AG20443 (cell line): ENCODE results near the gene PPP2R1B.
A peak's percentile ranks its signal among the peaks of the same experiment; 100 is the strongest.
"Not testable (repeated sequence)": the region's sequence is repeated elsewhere in the genome, so short reads cannot be mapped to it uniquely, and the experiment has no call there.

Experiments used
- DNase-seq: peaks from one replicate; pipeline ENCODE4 v3.0.0; 2012; ENCODE audit warnings: low spot score, mixed read lengths

PPP2R1B gene

DNA sequence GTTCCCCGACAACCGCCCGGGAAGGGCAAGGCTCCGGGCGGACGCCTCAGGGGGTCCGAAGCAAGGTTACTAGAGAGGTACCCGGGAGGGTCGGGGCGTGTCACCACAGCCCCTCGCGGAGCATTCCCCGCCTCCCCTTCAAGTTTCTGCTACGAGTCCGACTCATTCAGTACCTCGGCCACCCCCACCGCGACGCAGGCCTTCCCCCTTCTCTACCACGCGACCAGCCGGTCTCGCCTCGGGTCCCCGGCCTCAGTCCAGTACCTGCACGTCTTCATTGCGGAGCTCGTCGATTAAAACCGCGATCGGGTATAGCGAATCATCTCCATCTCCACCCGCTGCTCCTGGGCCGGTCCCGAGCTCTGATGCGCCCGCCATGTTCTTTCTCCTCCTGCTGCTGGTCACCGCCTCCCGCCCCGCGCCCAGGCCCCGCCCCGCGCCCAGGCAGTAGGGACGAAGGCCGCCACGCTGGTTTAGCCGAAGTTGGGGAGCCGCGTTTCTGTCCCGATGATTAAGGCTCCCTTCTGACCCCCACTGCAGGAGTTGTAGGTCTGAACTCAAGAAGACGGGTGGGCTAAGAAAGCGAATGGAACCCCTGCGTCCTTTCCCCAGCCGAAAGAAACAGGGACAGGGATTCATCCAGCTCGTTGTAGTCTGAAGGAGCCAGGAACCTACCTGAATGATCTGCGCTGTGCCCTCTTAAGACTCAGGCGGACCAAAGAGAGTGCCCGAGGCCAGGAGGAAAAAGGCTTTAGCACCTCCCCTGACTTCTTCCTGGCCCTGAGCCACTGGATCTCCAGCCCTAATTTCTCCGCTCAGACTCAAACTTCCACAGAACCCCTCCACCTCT, at the start of gene PPP2R1B:
TSS of gene PPP2R1B (minus strand) at position 406 of the 850 bp plus-strand sequence. CDS start at position 378, 28 bp downstream.
- peak; percentile 98 for DNase-seq

DNA sequence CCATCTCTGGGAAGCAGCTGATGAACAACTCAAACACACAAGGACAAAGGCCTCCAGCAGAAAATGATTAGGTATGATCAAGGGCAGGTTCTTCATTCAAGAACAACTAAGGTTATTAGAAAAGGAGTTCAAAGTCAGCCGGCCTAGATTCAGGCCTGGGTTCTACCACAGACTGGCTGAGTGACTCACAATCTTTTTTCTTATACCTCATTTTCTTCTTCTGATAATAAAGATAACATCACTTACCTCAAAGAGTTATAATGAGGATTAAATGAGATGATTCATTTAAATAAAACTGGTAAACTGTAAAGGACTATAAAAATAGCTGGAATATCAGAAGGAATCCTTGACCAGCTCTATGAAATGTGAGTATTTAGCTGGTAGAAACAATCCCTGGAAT, 49.3 kb upstream of the PPP2R1B start:
- DNase-seq, result no peak

DNA sequence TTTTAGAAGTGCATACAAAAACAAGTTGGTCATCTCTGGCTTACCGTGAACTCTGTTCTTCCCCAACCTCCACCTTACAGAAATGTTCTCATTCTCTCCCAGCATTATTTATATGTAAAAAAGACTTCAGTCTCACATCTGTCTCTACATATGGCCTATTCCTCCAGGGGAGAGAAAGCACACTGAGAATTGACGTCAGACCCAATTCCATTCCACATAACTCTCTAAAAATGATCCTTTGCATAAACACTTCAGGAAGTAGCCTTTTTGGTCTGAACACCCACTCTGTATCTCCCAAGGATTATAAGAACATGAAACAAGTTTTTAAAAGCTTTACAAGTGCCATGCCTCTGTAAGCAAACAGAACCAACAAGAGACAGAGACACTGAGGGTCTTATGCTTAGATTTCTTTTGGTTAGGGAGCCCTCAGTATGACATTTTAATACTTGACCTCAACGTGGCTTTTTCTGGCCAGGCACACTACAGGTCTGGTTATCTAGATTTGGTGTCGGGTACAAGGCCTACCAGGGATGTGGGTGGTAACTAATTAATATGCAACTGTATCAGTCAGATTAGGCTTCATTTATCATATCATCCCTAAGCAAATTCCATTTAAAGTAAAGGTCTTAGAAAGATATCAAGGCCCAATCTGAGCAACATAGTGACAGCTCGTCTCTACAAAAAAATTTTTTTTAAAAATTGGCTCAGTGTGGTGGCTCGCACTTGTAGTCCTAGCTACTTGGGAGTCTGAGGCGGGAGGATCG, 48.5 kb upstream of the PPP2R1B start:
- DNase-seq, result no peak

DNA sequence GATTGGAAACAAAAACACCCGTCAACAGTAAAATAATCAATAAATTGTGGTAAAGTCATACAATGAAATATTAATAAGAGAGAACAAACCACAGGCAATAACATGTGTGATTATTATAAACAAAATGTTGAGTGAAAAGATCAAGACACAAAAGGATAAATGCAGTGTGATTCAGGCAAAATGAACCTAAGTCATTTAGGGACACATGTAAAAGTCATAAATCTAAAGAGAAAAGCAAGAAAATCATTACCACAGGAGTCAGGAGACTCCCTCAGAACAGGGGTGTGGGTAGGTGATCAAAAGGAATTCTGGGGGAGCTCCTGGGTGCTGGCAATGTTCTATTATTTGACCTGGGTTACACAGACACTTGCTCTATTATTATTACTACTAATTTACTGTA, 47.9 kb upstream of the PPP2R1B start:
- DNase-seq, result no peak

DNA sequence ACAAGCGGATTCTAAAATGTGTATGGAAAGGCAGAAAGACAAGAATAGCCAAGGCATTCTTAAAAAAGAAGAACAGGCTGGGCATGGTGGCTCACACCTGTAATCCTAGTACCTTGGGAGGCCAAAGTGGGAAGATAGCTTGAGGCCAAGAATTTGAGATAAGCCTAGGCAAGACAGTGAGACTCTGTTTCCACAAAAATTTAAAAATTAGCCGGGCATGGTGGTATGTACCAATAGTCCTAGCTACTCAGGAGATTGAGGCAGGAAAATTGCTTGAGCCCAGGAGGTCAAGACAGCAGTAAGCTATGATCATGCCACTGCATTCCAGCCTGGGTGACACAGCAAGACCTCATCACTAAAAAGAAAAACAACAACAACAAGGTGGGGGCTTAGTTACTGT, 46.0 kb upstream of the PPP2R1B start:
- no peak for DNase-seq

DNA sequence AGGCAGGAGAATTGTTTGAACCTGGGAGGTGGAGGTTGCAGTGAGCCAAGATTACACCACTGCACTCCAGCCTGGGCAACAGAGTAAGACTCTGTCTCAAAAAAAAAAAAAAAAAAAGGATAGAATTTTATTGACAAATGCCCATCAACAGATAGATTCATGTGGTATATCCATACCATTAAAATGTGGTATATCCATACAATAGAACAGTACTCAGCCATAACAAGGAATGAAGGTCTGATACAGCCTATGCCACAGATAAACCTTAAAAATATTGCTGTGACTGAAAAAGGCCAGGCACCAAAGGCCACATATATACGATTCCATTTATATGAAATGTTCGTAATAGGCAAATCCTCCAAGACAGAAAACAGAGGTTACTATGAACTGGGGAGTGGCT, 45.3 kb upstream of the PPP2R1B start:
- DNase-seq, result no peak

DNA sequence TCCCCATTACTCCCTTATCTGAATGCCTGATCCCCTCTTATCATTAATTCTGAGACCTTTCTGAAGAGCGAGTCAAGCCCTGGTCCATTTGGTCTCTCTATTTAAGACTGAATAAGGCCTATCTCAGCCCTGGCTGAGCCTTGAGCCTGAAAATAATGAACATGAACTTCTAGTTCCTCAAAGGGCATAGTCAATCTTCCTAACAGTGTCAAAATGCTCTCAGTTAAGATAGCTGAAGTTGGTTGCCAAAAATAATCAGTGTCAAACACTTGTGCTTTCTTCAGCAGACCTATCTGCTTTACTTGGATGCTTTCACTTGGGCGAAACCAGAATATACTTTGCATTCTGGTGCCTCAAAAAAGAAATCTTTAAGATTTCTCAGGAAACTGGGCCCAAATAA, 42.6 kb upstream of the PPP2R1B start:
- no peak for DNase-seq

DNA sequence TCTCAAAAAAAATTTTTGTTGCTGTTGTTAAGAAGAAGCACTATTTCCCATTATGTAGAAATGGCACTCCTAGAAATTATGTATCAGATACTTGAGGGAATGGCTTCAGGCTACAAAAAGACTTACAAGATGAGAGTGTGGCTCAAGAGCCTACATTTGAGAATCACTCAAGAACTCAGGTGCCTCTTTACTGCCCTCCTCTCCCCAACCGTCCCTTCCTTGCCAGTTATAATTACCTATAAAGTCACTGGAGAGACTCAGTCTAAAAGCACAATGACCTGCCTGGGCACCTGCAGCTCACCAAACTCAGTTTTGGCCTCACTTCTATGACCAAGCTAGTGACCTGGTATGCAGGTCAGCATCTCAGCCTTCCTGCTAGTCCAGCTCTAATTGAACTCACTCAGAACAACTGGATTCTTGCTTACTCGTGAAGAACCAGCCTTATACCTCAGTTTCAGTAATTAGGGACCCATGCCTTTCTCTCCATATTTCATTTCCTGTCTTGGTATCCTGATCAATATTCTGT, 41.9 kb upstream of the PPP2R1B start:
- DNase-seq, result no peak

DNA sequence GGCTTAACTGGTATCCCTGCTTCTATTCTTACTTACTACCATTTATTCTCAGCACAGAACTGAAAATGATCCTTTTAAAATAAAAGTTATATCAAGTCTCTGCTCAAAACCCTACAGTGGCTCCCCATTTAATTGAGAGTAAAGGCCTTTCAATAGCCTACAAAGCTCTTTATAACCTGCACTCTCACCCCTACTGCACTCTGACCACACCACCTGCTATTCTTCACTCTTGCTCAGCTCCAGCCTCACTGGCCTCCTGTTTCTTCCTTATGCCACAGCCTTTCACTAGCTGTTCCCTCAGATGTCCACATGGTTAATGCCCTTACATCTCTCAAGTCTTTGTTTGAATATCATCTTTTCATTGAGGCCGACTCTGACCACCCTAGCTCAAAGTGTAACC, 40.9 kb upstream of the PPP2R1B start:
- no peak for DNase-seq

DNA sequence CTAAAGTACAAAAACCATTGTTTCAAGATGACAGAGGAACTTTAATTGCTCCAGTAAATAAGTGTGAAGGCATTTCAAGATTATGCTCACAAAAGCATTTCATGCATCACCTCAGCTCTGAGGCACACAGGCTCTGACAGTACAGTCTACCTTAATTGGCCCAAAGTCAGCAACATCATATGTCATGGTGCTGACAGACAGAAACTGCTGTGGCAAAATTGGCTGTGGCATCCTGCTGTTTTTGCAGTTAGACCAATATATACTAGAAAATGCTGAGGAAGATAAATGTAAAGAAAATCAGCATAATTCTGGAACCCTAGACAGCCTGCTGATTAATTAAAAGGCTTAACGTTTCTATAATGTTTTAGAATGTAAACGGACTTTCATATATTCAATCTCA, 34.9 kb upstream of the PPP2R1B start:
- DNase-seq, result no peak

DNA sequence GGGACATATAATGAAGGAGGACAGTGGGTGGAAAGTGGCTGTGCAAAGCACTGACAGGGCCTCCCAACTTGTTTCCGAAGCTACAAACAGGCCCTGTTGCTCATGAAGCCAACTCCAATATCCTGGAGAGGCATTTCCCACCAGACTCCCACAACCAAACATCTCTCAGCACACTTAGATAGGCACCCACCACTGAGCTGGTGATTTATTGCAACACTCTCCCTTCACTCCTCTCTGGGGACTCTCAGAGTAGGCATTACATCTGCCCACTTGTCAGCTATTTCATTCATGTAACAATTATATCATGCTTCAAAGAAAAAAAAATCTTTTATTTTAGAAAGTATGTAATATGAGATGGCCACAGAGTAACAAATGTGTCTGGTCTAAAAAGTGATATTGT, 32.1 kb upstream of the PPP2R1B start:
- no peak for DNase-seq

DNA sequence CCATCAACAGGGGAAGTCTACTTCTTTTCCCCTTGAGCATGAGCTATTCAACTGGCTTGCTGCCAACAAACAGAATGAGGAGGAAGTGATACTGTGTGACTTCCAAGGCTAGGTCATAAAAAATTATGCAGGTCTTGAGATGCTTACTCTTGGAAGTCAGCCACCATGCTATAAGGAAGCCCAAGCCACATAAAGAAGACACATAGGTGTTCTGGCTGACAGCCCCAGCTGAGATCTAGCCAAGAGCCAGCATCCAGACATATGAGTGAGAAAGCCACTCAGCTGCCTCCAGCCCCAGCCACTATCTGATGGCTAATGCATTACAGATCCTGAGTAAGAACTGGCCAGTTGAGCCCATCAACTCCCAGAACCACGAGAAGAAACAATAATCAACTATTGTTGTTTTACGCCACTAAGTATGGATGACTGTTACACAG, 31.0 kb upstream of the PPP2R1B start:
- peak; percentile 22 for DNase-seq

DNA sequence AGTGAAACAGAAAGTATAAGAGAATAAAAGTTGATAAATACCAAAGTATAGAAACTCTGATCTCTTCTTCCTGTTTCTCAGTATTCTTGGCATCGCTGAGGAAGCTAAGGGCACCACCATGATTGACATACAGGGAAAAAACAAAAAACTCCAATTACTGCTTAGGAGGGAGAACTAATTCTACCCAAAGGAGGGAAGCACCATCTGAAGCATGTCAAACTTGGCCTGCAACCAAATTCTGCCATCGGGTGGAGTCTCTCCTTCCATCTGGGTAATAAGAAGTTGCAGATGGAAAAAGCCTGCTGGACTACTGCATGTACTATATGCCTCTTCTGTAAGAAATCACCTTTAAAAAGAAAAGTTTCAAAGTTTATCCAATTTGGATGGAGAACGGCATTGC, 30.5 kb upstream of the PPP2R1B start:
- DNase-seq, result no peak

DNA sequence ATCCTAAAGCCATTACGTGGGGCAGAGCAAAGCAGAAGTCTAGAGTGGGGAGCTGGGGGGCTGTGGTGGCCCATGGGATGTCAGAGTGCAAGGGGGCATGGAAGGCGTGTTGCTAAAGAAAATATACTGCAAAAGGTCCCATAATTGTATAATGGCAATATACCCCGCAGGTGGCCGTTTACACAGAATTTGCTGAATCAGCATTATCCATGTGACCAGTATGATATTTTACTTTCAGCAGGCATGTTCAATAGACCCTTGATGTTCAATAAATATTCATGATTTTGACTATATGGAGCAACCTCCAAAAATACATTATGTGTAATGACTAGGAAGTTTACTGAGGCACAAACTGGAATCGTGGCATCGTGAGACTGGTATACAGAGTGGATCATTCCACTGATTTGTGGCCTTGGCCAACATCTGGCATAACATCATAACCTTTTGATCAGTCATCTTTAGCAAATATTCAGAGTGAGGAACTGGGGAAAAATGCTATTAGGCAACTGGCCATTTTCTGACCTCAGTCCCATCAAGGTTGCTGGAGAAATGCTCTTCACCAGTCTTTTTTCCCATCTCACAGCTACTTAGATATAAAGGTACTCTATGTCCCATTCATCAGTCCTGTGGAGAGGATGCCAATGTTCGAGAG, 29.3 kb upstream of the PPP2R1B start:
- peak; percentile 80 for DNase-seq

DNA sequence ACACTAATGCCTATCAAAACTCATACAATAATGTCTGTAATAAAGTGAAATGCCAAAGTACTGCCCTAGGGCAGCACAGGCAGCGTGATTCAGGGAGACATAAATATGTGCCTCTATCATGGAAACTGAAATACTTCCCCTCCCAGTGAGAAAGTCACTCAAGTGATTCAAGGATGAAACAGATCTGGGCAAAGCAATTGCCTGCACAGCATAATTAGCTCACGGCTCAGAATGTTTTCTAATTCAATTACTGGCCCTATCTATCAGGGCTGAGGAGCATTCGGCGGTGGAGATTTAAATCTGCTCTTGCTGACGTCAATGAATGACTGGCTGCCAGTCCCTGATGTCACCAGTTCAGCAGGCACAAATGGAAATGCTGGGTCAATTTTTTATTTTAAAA, 27.7 kb upstream of the PPP2R1B start:
- DNase-seq, result peak; percentile 81

DNA sequence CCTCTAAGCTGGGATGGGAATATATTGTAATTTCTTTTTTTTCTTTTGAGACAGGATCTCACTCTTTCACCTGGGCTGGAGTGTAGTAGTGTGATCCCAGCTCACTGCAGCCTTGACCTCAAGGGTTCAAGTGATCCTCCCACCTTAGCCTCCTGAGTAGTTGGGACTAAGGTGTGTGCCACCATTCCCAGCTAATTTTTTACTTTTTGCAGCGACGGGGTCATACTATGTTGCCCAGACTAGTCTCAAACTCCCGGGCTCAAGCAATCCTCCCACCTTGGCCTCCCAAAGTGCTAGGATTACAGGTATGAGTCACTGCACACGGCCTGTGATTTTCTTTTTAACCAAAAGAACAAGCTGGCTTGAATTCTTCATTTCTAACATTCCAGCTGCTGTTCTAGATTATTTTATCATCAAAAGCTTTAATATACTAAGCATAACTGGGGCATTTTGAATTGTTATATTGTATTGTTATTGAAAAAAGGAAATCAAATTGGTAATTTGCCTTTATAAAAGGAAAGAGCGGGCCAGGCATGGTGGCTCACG, 26.8 kb upstream of the PPP2R1B start:
- no peak for DNase-seq

DNA sequence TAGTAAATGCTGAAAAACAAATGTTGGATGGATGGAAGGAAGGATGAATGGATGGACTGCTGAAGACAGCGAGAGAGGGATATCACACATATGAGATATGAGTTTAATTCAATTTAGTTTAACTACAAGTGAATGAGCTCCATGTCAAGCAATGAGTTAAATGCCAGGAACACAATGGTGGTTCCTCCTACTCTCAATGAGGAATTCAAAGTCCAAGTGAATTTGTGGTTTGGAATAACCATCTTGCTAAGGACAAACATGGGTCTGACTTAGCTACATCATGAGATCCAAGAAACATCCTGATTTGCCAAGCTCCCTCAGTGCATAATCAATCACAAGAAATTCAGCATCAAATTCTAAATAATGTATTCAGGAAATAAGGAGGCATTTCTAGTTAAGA, 26.1 kb upstream of the PPP2R1B start:
- DNase-seq, result no peak

DNA sequence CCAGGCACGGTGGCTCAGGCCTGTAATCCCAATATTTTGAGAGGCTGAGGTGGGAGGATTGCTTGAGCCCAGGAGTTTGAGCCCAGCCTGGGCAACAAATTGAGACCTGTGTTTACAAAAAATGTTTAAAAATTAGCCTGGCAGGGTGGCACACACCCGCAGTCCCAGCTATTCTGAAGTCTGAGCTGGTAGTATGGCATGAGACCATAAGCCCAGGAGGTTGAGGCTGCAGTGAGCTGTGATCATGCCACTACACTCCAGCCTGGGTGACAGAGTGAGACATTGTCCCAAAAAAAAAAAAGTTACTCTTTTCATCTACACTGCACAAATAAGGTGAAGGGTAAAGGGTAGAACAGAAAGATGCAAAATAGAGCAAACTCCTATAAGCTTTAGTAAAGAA, 22.3 kb upstream of the PPP2R1B start:
- DNase-seq, result no peak

DNA sequence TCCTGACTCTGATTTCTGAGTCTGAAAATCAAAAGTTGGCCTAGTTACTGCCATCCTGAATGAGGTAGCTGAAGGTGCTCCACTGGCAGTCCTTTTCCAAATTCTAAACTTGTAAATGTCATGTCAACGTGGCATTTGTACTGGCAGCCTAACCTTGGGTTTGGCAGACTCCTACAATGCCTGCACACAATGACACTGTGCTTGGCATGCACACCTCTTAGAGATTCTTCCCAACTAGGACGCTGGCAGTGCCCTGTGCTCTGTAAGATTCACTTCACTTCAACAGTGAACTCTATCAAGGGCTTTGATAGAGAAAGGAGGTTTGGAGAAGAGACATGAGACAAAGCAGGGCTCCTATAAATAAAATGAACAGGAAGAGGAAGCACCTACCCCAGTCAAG, 21.9 kb upstream of the PPP2R1B start:
- DNase-seq, result no peak

DNA sequence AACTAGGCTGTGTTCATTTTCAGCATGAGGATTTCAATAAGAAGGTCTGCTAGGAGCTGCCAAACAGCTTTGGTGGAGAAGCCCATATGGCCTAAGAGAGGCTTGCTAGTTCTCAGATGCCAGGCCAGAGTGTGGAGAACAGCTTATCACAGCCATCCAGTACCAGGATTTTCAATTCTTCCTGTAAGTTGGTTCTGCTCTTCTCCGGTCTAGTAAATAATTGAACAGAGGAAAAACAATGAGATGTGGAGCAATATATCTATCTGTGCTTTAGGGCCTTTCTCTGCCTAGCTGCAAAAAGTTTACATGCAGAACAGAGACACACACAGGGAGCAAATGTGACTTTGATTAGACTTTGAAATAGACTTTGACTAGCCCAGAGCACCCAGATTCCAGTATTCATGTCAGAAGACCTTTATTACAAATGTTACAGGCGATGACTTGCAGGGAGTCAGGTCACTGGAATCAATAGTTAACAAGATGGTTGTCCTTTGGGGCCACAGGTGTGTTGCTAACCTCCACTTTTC, 19.8 kb upstream of the PPP2R1B start:
- no peak for DNase-seq

DNA sequence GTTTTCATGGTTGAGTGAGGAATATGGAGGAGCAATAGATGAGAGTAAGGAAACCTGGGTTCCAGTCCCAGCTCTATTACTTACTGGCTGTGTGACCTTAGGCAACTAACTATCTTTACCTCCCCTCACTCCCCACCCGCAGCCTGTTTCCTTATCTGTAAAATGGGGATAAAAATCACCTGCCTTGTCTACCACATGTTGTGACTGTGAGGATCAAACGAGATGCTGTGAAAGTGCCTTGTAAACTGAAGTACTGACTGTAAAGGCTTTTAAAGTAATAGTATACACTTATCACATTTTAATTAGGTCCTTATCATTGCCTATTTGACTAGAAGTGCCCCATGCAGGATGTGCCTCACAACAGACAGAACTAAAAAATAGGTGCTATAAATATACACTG, 18.9 kb upstream of the PPP2R1B start:
- no peak for DNase-seq

DNA sequence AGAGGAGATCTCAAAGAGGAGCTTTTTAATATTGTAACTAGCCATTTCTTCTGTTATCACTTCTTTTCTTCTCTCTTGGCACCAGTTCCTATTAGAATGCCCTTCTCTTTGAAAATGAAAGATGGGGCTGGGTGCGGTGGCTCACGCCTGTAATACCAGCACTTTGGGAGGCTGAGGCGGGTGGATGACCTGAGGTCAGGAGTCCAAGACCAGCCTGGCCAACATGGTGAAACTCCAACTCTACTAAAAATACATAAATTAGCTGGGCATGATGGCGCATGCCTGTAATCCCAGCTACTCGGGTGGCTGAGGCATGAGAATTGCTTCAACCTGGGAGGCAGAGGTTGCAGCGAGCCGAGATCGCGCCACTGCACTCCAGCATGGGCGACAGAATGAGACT, 18.1 kb upstream of the PPP2R1B start:
- not testable (repeated sequence) for DNase-seq
